GM12865 (cell line): ENCODE measurements around the gene KLB.
A peak's percentile ranks its signal among the peaks of the same experiment; 100 is the strongest.

Experiments used
- DNase-seq: peaks from one replicate; pipeline ENCODE4 v3.0.0; 2010; ENCODE audit warnings: low read depth
- H3K4me3 ChIP-seq: 2 replicates; pipeline ENCODE4 v1.5.1; 2011; ENCODE audit warnings: mild to moderate bottlenecking, low read depth, low read length, control low read depth
- TF ChIP-seq, protein P1 (sequence below): IDR thresholded peaks from 2 replicates; pipeline ENCODE4 v1.5.1; 2011; ENCODE audit warnings: low read length, control low read depth, low read depth, inconsistent platforms; ENCODE audit not compliant: insufficient read depth; ENCODE audit errors: missing control alignments

Gene KLB

DNA sequence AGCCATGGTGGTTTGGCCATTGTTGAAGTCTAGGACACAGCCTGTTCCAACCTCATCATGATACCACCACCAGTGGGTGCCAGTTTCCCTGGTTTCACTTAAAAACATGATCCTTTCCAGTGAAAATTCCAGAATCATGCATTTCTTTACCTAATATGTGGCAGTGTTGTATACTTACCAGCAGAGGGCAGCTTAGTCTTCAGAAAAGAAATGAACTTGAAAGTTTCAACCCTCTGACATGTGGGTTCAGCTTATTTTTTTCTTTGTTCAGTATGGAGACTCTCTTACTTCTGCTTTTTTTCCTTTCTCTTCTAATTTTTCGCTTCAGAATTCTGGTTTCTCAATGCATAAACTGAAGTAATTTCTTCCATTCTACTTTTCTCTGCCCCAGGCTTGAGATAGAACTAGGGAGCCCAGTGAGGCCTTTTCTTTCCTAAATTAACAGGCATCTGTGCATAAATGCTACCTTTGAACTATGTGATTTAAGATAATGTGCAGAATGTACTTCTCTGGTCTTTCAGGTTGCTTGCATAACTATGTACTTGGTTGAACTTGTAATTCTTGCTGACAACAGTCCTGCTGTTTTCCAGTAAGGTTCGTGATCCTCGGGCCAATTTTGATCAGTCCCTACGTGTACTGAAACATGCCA lies 62.8 kb downstream of the KLB start:
- TF ChIP-seq, protein P1, sequence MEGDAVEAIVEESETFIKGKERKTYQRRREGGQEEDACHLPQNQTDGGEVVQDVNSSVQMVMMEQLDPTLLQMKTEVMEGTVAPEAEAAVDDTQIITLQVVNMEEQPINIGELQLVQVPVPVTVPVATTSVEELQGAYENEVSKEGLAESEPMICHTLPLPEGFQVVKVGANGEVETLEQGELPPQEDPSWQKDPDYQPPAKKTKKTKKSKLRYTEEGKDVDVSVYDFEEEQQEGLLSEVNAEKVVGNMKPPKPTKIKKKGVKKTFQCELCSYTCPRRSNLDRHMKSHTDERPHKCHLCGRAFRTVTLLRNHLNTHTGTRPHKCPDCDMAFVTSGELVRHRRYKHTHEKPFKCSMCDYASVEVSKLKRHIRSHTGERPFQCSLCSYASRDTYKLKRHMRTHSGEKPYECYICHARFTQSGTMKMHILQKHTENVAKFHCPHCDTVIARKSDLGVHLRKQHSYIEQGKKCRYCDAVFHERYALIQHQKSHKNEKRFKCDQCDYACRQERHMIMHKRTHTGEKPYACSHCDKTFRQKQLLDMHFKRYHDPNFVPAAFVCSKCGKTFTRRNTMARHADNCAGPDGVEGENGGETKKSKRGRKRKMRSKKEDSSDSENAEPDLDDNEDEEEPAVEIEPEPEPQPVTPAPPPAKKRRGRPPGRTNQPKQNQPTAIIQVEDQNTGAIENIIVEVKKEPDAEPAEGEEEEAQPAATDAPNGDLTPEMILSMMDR, result peak; percentile 73
- DNase-seq, result peak; percentile 76
- no peak overlapping the region for H3K4me3 ChIP-seq

DNA sequence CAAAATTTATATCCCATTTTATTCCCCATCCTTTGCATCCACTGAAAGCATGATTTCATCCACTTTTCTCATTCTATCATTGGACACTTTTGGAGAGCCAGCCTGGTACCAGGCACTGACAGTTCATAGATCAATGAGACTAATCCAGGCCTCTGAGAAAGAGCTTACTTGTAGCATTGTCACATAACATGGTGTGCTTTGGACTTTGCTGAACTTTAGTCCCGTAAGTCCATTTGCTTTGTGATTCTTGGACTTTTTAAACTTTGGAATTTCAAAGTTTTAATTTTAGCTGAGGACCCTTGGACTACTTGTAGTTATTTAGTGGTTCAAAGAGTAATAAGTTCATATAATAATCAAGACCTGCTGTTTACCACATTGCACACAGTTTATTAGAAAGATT lies 63.7 kb downstream of the KLB start:
- TF ChIP-seq, protein P1, result no peak
- DNase-seq, result no peak
- no peak overlapping the region for H3K4me3 ChIP-seq

DNA sequence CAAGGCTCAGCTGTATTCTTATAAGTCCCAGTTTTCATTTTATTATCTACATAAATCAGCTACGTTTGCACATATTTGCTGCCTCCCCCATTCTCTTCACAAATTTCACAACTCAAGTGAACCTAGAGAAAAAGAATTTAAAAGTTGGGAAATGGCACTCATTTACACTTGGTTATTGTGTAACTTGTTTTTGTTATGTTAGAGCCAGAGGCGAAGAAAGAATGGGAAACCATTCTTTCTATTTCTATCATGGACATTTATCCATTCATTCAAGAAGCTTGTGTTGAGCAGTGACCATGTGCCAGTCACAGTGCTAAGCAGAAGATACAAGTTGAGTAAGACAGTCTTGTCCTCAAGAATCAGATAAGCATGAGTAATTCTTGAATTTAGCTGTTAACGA lies 65.7 kb downstream of the KLB start:
- TF ChIP-seq, protein P1, result no peak
- no peak for DNase-seq
- H3K4me3 ChIP-seq, result no peak overlapping the region

DNA sequence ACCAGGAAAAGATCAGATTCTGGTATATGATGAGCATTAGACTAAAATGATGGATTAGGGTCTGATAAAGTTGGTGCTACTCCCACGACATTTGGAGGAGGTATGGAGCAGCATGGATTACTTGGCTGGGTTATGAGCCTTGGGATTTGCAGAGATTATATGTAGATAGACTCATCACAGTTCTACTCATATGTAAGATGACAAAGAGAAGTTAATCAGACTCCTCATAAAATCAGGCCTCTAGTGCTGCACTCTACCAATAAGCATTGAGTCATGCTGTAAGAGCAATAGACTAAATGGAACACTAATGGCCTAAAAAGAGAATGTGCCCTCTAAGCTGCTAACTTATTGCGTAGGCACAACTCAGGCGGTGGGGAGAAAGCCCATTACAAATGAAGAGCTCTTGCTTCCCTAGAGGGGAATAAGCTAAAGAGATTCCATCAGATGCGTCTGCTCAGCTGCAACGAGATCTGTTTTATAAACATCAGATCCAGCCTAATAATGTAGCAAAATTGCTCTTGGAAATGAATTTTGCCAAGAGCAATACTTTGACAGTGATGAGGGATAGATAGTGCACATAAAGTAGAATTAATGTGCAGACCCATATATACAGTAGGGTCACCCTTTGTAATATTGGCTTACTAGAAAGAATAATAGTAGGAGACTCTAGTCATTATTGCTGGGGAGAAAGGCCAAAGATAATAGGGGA lies 69.6 kb downstream of the KLB start:
- no peak overlapping the region for H3K4me3 ChIP-seq
- TF ChIP-seq, protein P1, result no peak
- no peak for DNase-seq

DNA sequence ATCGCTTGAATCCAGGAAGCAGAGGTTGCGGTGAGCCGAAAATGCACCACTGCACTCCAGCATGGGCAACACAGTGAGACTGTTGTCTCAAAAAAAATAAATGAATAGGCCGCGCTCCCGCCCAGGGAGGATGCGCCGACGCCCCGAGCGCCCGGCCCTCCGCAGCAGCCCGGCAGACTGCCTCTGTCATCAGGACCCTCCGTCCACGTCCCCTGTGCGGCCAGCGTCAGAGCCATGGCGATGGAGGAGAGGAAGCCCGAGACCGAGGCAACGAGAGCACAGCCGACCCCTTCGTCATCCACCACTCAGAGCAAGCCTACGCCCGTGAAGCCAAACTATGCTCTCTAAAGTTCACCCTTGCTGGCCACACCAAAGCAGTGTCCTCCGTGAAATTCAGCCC lies 73.5 kb downstream of the KLB start:
- TF ChIP-seq, protein P1, result no peak
- no peak for DNase-seq
- no peak overlapping the region for H3K4me3 ChIP-seq

DNA sequence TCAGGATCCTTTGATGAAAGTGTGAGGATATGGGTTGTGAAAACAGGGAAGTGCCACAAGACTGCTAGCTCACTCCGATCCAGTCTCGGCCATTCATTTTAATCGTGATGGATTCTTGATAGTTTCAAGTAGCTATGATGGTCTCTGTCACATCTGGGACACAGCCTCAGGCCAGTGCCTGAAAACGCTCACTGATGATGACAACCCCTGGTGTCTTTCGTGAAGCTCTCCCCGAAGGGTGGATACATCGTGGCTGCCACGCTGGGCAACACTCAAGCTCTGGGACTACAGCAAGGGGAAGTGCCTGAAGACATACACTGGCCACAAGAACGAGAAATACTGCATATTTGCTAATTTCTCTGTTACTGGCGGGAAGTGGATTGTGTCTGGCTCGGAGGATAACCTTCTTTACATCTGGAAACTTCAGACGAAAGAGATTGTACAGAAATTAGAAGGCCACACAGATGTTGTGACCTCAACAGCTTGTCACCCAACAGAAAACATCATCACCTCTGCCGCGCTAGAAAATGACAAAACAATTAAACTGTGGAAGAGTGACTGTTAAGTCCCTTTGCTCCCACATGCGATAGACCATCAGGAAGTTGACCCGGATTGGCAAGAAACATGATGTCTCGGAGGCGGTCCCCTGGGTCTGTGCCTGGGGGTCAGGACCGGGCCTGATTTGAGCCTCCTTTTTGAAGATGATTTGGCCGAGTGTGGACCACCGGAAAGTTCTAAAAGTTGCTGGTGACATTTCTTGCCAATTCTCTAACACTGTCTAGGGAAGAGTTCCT lies 74.4 kb downstream of the KLB start:
- no peak overlapping the region for H3K4me3 ChIP-seq
- no peak for DNase-seq
- TF ChIP-seq, protein P1, result no peak
